Bronchial epithelial cell (primary cell): ENCODE data around the gene SPATS2L. TPM values are rescaled to one million over a fixed set of nuclear protein-coding genes. Genes with fewer than 3 reads are reported as not detected.

Experiments
- DNase-seq: peaks from one replicate; pipeline ENCODE4 v3.0.0-alpha.2; 2010; ENCODE audit warnings: low read depth
- FAIRE-seq: peaks from 2 replicates; lab custom pipeline; 2011; peaks lifted over from hg19 to GRCh38; lab: Jason Lieb, UNC
- H3K27me3 ChIP-seq: 2 replicates; pipeline ENCODE4 v1.5.1; 2011; ENCODE audit warnings: low read length; ENCODE audit not compliant: control insufficient read depth, insufficient read depth
- H3K36me3 ChIP-seq: 2 replicates; pipeline ENCODE4 v1.5.1; 2011; ENCODE audit warnings: low read length; ENCODE audit not compliant: control insufficient read depth, insufficient read depth
- H3K4me3 ChIP-seq: 2 replicates; pipeline ENCODE4 v1.5.1; 2011; ENCODE audit warnings: mild to moderate bottlenecking, low read depth, low read length, control low read depth
- total RNA-seq: library from RNA; depleted of rRNA; stranded (reverse); fragments of >200 nt; gene quantifications from 2 replicates; pipeline ENCODE4 v1.2.1, GENCODE V29; 2014
- TF ChIP-seq, protein P1 (sequence below): IDR thresholded peaks from 2 replicates; pipeline ENCODE4 v1.5.1; 2011; ENCODE audit warnings: mild to moderate bottlenecking, moderate library complexity, low read length, control low read depth, inconsistent platforms; ENCODE audit not compliant: insufficient read depth, severe bottlenecking

The SPATS2L gene
- total RNA-seq, 1 donor from 2014 or later: 37.6 TPM

DNA sequence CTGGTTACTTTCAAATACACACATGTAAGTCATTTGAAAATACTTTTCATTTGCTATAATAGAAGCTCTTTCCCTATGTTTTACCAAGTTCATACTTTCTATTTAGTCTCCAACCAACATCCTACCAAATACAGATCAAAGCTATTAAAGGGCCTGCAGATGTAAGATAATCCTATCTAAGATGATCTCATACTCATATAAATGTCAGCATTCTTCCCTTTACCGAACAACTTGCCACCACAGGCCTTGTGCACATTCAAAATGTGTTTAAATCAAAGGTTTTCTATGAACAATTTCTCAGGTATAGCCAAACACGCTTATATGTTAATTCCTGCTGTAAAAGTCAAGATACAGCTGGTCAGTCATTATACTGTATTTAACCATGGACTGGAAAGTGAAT lies 180.0 kb downstream of the SPATS2L start:
- H3K4me3 ChIP-seq: no peak overlapping the region
- peak; percentile 64 for DNase-seq
- peaks cover 3% of the 10 kb centered on the region for H3K36me3 ChIP-seq
- no peaks in the 10 kb centered on the region for H3K27me3 ChIP-seq
- TF ChIP-seq, protein P1, sequence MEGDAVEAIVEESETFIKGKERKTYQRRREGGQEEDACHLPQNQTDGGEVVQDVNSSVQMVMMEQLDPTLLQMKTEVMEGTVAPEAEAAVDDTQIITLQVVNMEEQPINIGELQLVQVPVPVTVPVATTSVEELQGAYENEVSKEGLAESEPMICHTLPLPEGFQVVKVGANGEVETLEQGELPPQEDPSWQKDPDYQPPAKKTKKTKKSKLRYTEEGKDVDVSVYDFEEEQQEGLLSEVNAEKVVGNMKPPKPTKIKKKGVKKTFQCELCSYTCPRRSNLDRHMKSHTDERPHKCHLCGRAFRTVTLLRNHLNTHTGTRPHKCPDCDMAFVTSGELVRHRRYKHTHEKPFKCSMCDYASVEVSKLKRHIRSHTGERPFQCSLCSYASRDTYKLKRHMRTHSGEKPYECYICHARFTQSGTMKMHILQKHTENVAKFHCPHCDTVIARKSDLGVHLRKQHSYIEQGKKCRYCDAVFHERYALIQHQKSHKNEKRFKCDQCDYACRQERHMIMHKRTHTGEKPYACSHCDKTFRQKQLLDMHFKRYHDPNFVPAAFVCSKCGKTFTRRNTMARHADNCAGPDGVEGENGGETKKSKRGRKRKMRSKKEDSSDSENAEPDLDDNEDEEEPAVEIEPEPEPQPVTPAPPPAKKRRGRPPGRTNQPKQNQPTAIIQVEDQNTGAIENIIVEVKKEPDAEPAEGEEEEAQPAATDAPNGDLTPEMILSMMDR: no peak
- FAIRE-seq: no peak

DNA sequence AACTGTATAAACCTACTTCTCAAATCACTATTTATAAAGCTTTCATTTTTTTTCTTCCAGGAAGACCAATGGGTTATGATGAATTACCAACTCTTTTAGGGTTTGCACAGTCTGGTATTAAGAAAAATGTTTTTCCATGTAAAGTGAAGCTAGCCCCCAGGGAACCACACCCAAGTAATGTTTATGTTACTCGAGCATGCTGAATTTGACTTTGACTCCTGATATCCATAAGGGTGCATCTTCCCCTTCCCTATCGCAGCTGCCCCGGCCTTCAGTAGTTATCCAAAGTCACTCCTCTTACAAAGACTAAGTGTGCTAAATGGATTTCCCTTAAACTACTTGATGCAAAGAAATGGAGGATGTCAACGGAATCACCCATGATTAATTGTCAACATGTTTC lies 181.7 kb downstream of the SPATS2L start:
- TF ChIP-seq, protein P1: no peak
- FAIRE-seq: no peak

DNA sequence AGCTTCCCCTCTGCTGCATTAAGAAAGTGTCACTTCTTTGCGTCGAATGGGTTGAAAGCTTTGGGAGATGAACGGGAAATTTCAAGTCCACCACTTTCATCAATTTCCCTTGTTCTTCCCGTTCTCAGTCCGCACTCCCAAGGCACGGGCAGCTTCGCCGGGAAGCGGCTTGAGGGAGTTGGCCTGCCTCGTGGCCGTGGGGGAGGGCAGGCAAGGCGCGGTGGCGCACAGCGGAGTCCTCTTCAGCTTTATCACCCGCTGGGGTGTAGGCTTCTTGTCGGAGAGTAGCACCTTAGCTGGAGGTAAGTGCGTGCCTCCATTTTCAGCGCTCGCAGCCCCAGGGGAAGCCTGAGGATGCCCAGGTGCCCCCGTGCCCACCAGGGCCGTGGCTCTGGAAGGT lies 183.5 kb downstream of the SPATS2L start:
- no peaks in the 10 kb centered on the region for H3K27me3 ChIP-seq
- TF ChIP-seq, protein P1: no peak
- FAIRE-seq (no peak), DNase-seq (no peak)
- H3K36me3 ChIP-seq: peaks cover 5% of the 10 kb centered on the region
- H3K4me3 ChIP-seq: no peak overlapping the region

More for the DNA sequence above, 181.7 kb downstream of the SPATS2L start:
- Histone ChIP-seq H3K4me3 (no peak overlapping the region), H3K36me3 (peaks cover 4% of the 10 kb centered on the region), H3K27me3 (no peaks in the 10 kb centered on the region)
- no peak for DNase-seq

DNA sequence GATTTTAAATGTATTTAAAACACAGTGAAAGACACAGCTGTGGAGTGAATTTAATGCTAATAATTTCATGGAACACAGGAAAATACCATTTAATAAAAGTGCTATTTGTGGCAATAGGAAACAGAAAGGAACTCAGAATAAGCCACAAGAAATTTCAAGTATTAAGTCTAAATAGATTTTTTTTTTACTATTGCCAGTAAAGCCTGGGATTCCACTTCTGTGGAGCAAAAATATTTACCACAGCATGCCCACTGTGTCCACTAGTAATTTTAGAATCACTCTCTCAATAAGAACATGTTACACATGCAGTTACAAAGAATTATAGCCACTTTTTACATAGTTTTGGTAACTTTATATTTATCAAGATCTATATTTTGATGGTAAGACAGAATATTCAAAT lies 186.2 kb downstream of the SPATS2L start:
- Histone ChIP-seq H3K27me3 (no peaks in the 10 kb centered on the region), H3K4me3 (no peak overlapping the region), H3K36me3 (peaks cover 5% of the 10 kb centered on the region)
- no peak for FAIRE-seq
- TF ChIP-seq, protein P1: no peak
- no peak for DNase-seq

DNA sequence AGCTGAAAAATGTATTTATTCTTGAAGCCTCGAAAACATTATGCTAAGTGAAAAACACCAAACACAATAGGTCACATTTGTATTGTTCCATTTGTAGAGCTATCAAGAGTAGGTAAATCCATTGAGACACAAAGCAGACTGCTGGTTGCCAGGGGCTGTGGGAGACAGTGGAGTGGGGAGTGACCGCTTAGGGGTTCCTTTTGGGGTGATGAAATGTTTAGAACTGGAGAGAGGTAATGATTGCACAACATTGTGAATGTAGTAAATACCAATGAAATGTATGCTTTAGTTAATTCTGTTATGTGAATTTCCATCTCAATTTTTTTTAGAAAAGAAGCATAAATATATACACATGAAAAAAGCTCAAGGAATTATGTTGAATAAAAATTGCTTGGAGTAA lies 187.6 kb downstream of the SPATS2L start:
- no peak for DNase-seq
- no peaks in the 10 kb centered on the region for H3K27me3 ChIP-seq
- H3K36me3 ChIP-seq: peaks cover 5% of the 10 kb centered on the region
- TF ChIP-seq, protein P1: no peak
- no peak for FAIRE-seq
- H3K4me3 ChIP-seq: no peak overlapping the region

DNA sequence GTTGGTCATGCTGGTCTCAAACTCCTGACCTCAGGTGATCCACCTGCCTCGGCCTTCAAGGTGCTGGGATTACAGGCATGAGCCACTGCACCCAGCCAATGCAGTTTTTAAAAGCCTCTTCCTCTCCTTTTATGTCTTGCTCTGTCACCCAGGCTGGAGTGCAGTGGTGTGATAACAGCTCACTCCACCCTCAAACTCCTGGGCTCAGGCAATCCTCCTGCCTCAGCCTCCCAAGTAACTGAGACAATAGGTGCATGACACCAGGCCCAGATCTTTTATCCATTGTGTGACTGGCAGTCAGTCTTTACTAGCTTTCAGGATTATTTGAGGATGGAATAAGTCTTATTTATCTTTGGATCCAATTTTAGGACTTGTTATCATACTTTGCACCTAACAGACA lies 190.2 kb downstream of the SPATS2L start:
- Histone ChIP-seq H3K36me3 (peaks cover 2% of the 10 kb centered on the region), H3K27me3 (no peaks in the 10 kb centered on the region), H3K4me3 (no peak overlapping the region)
- DNase-seq: no peak
- no peak for FAIRE-seq
- TF ChIP-seq, protein P1: no peak
